WTC11 (cell line): ENCODE results near the gene BTLA. TPM values are rescaled to one million over a fixed set of nuclear protein-coding genes. Genes with fewer than 3 reads are reported as not detected.

Experiments
- ATAC-seq: fragments of 200-7000 bp; cut with Tn5 transposase; 2 replicates; pipeline ENCODE4 v1.10.0; 2021; ENCODE audit warnings: mild to moderate bottlenecking, moderate library complexity
- CTCF ChIA-PET: fragments of 300-600 bp; sonication (Branson Sonifier 250); formaldehyde crosslinking; loops from one replicate; lab custom pipeline; 2021; ENCODE audit warnings: antibody characterized with exemption; lab: Charles Lee
- POLR2A ChIA-PET: fragments of 350-600 bp; sonication (Branson Sonifier 250); formaldehyde crosslinking; loops from one replicate; lab custom pipeline; 2021; ENCODE audit warnings: antibody characterized with exemption; lab: Charles Lee
- DNase-seq: peaks from one replicate; pipeline ENCODE4 v3.0.0; 2021; ENCODE audit warnings: low spot score
- H3K27ac Mint-ChIP-seq: 2 replicates; pipeline ENCODE4 v1.8.0; 2021; ENCODE audit warnings: mixed read lengths
- H3K27me3 Mint-ChIP-seq: 2 replicates; pipeline ENCODE4 v1.8.0; 2021; ENCODE audit warnings: low read depth, mild to moderate bottlenecking, moderate library complexity, mixed read lengths
- H3K36me3 Mint-ChIP-seq: 2 replicates; pipeline ENCODE4 v1.8.0; 2021; ENCODE audit warnings: mixed read lengths
- H3K4me1 Mint-ChIP-seq: 2 replicates; pipeline ENCODE4 v1.8.0; 2022; ENCODE audit warnings: mixed read lengths
- H3K4me3 Mint-ChIP-seq: 2 replicates; pipeline ENCODE4 v1.8.0; 2021; ENCODE audit warnings: mild to moderate bottlenecking, moderate library complexity, mixed read lengths
- H3K9me3 Mint-ChIP-seq: 2 replicates; pipeline ENCODE4 v1.8.0; 2021; ENCODE audit warnings: mixed read lengths
- ATF1 ChIP-seq: sonication (generic); formaldehyde crosslinking; IDR thresholded peaks from 2 replicates; pipeline ENCODE4 v1.8.1; 2023; ENCODE audit warnings: mild to moderate bottlenecking, moderate library complexity, missing genetic modification reagents
- ESRRA ChIP-seq: sonication (generic); formaldehyde crosslinking; IDR thresholded peaks from 2 replicates; pipeline ENCODE4 v1.8.1; 2022; ENCODE audit warnings: mild to moderate bottlenecking, missing genetic modification reagents, borderline replicate concordance
- ETV6 ChIP-seq: sonication (generic); formaldehyde crosslinking; IDR thresholded peaks from 2 replicates; pipeline ENCODE4 v1.8.1; 2022; ENCODE audit warnings: mild to moderate bottlenecking, missing genetic modification reagents
- GABPB1 ChIP-seq: sonication (generic); formaldehyde crosslinking; IDR thresholded peaks from 2 replicates; pipeline ENCODE4 v1.8.1; 2023; ENCODE audit warnings: mild to moderate bottlenecking, missing genetic modification reagents
- JAZF1 ChIP-seq: fragments of 250-450 bp; sonication (Bioruptor Pico); IDR thresholded peaks from 2 replicates; pipeline ENCODE4 v1.9.0; 2021; ENCODE audit warnings: moderate library complexity, mild to moderate bottlenecking, inconsistent platforms
- MXD4 ChIP-seq: fragments of 250-450 bp; sonication (Bioruptor Pico); IDR thresholded peaks from 2 replicates; pipeline ENCODE4 v1.8.0; 2021; ENCODE audit warnings: mild to moderate bottlenecking, moderate library complexity, borderline replicate concordance
- NFATC4 ChIP-seq: fragments of 250-450 bp; sonication (Bioruptor Pico); IDR thresholded peaks from 2 replicates; pipeline ENCODE4 v1.9.0; 2021; ENCODE audit warnings: mild to moderate bottlenecking
- NR2C2 ChIP-seq: sonication (generic); formaldehyde crosslinking; IDR thresholded peaks from 2 replicates; pipeline ENCODE4 v1.8.0; 2022; ENCODE audit warnings: mild to moderate bottlenecking, missing genetic modification reagents
- OVOL2 ChIP-seq: fragments of 250-450 bp; sonication (Bioruptor Pico); IDR thresholded peaks from 2 replicates; pipeline ENCODE4 v1.9.0; 2021; ENCODE audit warnings: mild to moderate bottlenecking, borderline replicate concordance
- RELA ChIP-seq: sonication (generic); formaldehyde crosslinking; IDR thresholded peaks from 2 replicates; pipeline ENCODE4 v1.8.1; 2022; ENCODE audit warnings: missing genetic modification reagents, mild to moderate bottlenecking, borderline replicate concordance
- RORB ChIP-seq: fragments of 250-450 bp; sonication (Bioruptor Pico); IDR thresholded peaks from 2 replicates; pipeline ENCODE4 v1.9.0; 2021; ENCODE audit warnings: mild to moderate bottlenecking
- TCF7 ChIP-seq: sonication (generic); formaldehyde crosslinking; IDR thresholded peaks from 2 replicates; pipeline ENCODE4 v1.8.0; 2022; ENCODE audit warnings: mild to moderate bottlenecking, low read depth, missing genetic modification reagents, moderate library complexity
- ZNF138 ChIP-seq: sonication (generic); formaldehyde crosslinking; conservative IDR thresholded peaks from 2 replicates; pipeline ENCODE4 v1.8.1; 2022; ENCODE audit warnings: mild to moderate bottlenecking, moderate library complexity, missing genetic modification reagents
- ZNF423 ChIP-seq: fragments of 250-450 bp; sonication (Bioruptor Pico); IDR thresholded peaks from 2 replicates; pipeline ENCODE4 v2.1.2; 2022; ENCODE audit warnings: mild to moderate bottlenecking, moderate library complexity
- total RNA-seq: library from RNA; stranded (reverse); gene quantifications from 3 replicates; pipeline ENCODE4 v1.2.3, GENCODE V29; 2021
- TF ChIP-seq, protein P1 (sequence below): sonication (generic); formaldehyde crosslinking; IDR thresholded peaks from 2 replicates; pipeline ENCODE4 v1.8.1; 2022; ENCODE audit warnings: mild to moderate bottlenecking, missing genetic modification reagents, moderate library complexity, borderline replicate concordance
- TF ChIP-seq, protein P2 (sequence below): fragments of 250-450 bp; sonication (Bioruptor Pico); IDR thresholded peaks from 2 replicates; pipeline ENCODE4 v1.9.0; 2021; ENCODE audit warnings: moderate library complexity, mild to moderate bottlenecking, inconsistent platforms, borderline replicate concordance
- TF ChIP-seq, protein P3 (sequence below): fragments of 250-450 bp; sonication (Bioruptor Pico); IDR thresholded peaks from 2 replicates; pipeline ENCODE4 v1.9.0; 2021; ENCODE audit warnings: mild to moderate bottlenecking, borderline replicate concordance
- TF ChIP-seq, protein P4 (sequence below): sonication (generic); formaldehyde crosslinking; conservative IDR thresholded peaks from 2 replicates; pipeline ENCODE4 v1.8.1; 2022; ENCODE audit warnings: mild to moderate bottlenecking, missing genetic modification reagents
- TF ChIP-seq, protein P5 (sequence below): sonication (generic); formaldehyde crosslinking; IDR thresholded peaks from 2 replicates; pipeline ENCODE4 v1.8.1; 2023; ENCODE audit warnings: mild to moderate bottlenecking, moderate library complexity, missing genetic modification reagents
- TF ChIP-seq, protein P6 (sequence below): sonication (generic); formaldehyde crosslinking; IDR thresholded peaks from 2 replicates; pipeline ENCODE4 v1.8.1; 2023; ENCODE audit warnings: mild to moderate bottlenecking, missing genetic modification reagents, moderate library complexity
- TF ChIP-seq, protein P7 (sequence below): sonication (generic); formaldehyde crosslinking; IDR thresholded peaks from 2 replicates; pipeline ENCODE4 v1.8.1; 2022; ENCODE audit warnings: missing genetic modification reagents, borderline replicate concordance

BTLA gene
- total RNA-seq, 1 experiment from 2014 or later, result not detected

DNA sequence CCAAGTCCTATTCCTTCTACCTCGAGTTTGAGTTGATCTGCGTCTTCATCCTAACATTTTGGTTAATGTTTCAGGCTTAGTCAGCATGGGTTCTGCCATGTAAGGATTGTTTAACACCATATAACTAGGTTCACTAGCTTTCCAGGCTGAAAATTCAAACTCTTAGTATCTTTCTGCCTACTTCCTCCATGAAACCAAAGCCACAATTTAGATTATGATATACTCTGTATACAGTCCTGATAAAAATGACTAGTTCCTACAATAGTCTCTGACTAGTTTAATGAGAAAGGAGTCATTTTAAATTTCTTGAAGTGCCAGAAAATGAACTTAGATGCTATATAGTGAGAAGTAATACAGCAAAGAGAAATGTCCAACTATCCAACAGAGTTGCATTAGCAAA lies 6.6 kb upstream of the BTLA start (continued):
- no peak for TF ChIP-seq ESRRA (CRISPR knock-in tag)
- TF ChIP-seq MXD4 (CRISPR knock-in tag), result no peak
- TF ChIP-seq, protein P1, sequence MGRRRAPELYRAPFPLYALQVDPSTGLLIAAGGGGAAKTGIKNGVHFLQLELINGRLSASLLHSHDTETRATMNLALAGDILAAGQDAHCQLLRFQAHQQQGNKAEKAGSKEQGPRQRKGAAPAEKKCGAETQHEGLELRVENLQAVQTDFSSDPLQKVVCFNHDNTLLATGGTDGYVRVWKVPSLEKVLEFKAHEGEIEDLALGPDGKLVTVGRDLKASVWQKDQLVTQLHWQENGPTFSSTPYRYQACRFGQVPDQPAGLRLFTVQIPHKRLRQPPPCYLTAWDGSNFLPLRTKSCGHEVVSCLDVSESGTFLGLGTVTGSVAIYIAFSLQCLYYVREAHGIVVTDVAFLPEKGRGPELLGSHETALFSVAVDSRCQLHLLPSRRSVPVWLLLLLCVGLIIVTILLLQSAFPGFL, result no peak

DNA sequence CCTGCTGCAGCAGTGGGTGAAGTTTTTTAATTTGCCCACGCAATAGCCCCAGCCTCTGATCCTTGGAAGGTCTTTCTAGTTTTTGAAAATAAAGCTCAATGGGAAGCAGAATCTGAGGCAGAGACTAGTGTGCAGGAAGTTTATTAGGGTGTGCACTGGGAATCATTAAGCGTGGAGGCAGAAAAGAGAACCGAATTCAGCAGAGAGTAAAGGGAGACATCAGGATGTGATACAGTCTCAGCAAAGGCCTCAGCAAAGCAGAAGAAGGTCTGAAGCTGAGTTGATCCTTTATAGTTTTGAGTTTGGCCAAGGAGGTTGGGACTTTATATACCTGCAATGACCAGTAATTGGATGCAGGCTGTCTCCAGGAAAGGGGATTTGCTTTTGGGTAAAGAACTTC lies 4.9 kb upstream of the BTLA start:
- Mint-ChIP-seq H3K4me3 (no peak overlapping the region), H3K27ac (no peak overlapping the region), H3K4me1 (peaks cover 4% of the 10 kb centered on the region), H3K27me3 (peaks cover 4% of the 10 kb centered on the region), H3K9me3 (peaks cover 17% of the 10 kb centered on the region), H3K36me3 (peaks cover 5% of the 10 kb centered on the region)
- ChIA-PET POLR2A (interaction anchor here (0.5 kb wide), 1 partner anchor 451 kb away, joined by 3 read pairs; no protein-coding TSS in a partner anchor), CTCF (interaction anchor here (1.1 kb wide), 1 partner anchor 176 kb away, joined by 3 read pairs; no protein-coding TSS in a partner anchor)
- DNase-seq (no peak), ATAC-seq (no peak)
- TF ChIP-seq, protein P2, sequence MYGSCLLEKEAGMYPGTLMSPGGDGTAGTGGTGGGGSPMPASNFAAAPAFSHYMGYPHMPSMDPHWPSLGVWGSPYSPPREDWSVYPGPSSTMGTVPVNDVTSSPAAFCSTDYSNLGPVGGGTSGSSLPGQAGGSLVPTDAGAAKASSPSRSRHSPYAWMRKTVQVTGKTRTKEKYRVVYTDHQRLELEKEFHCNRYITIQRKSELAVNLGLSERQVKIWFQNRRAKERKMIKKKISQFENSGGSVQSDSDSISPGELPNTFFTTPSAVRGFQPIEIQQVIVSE (CRISPR knock-in tag), result no peak
- TF ChIP-seq ETV6 (no peak), RELA (CRISPR knock-in tag) (no peak), ZNF138 (CRISPR knock-in tag) (no peak), JAZF1 (CRISPR knock-in tag) (no peak), OVOL2 (CRISPR knock-in tag) (no peak), TCF7 (no peak), RORB (CRISPR knock-in tag) (no peak), ATF1 (CRISPR knock-in tag) (no peak), NR2C2 (CRISPR knock-in tag) (no peak), GABPB1 (CRISPR knock-in tag) (no peak), ZNF423 (CRISPR knock-in tag) (no peak), NFATC4 (no peak)
- TF ChIP-seq, protein P3, sequence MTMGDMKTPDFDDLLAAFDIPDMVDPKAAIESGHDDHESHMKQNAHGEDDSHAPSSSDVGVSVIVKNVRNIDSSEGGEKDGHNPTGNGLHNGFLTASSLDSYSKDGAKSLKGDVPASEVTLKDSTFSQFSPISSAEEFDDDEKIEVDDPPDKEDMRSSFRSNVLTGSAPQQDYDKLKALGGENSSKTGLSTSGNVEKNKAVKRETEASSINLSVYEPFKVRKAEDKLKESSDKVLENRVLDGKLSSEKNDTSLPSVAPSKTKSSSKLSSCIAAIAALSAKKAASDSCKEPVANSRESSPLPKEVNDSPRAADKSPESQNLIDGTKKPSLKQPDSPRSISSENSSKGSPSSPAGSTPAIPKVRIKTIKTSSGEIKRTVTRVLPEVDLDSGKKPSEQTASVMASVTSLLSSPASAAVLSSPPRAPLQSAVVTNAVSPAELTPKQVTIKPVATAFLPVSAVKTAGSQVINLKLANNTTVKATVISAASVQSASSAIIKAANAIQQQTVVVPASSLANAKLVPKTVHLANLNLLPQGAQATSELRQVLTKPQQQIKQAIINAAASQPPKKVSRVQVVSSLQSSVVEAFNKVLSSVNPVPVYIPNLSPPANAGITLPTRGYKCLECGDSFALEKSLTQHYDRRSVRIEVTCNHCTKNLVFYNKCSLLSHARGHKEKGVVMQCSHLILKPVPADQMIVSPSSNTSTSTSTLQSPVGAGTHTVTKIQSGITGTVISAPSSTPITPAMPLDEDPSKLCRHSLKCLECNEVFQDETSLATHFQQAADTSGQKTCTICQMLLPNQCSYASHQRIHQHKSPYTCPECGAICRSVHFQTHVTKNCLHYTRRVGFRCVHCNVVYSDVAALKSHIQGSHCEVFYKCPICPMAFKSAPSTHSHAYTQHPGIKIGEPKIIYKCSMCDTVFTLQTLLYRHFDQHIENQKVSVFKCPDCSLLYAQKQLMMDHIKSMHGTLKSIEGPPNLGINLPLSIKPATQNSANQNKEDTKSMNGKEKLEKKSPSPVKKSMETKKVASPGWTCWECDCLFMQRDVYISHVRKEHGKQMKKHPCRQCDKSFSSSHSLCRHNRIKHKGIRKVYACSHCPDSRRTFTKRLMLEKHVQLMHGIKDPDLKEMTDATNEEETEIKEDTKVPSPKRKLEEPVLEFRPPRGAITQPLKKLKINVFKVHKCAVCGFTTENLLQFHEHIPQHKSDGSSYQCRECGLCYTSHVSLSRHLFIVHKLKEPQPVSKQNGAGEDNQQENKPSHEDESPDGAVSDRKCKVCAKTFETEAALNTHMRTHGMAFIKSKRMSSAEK (CRISPR knock-in tag), result no peak
- TF ChIP-seq, protein P4, sequence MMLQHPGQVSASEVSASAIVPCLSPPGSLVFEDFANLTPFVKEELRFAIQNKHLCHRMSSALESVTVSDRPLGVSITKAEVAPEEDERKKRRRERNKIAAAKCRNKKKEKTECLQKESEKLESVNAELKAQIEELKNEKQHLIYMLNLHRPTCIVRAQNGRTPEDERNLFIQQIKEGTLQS (CRISPR knock-in tag), result no peak
- TF ChIP-seq, protein P5, sequence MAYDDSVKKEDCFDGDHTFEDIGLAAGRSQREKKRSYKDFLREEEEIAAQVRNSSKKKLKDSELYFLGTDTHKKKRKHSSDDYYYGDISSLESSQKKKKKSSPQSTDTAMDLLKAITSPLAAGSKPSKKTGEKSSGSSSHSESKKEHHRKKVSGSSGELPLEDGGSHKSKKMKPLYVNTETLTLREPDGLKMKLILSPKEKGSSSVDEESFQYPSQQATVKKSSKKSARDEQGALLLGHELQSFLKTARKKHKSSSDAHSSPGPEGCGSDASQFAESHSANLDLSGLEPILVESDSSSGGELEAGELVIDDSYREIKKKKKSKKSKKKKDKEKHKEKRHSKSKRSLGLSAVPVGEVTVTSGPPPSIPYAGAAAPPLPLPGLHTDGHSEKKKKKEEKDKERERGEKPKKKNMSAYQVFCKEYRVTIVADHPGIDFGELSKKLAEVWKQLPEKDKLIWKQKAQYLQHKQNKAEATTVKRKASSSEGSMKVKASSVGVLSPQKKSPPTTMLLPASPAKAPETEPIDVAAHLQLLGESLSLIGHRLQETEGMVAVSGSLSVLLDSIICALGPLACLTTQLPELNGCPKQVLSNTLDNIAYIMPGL (CRISPR knock-in tag), result no peak
- TF ChIP-seq, protein P6, sequence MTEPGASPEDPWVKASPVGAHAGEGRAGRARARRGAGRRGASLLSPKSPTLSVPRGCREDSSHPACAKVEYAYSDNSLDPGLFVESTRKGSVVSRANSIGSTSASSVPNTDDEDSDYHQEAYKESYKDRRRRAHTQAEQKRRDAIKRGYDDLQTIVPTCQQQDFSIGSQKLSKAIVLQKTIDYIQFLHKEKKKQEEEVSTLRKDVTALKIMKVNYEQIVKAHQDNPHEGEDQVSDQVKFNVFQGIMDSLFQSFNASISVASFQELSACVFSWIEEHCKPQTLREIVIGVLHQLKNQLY (CRISPR knock-in tag), result no peak
- TF ChIP-seq, protein P7, sequence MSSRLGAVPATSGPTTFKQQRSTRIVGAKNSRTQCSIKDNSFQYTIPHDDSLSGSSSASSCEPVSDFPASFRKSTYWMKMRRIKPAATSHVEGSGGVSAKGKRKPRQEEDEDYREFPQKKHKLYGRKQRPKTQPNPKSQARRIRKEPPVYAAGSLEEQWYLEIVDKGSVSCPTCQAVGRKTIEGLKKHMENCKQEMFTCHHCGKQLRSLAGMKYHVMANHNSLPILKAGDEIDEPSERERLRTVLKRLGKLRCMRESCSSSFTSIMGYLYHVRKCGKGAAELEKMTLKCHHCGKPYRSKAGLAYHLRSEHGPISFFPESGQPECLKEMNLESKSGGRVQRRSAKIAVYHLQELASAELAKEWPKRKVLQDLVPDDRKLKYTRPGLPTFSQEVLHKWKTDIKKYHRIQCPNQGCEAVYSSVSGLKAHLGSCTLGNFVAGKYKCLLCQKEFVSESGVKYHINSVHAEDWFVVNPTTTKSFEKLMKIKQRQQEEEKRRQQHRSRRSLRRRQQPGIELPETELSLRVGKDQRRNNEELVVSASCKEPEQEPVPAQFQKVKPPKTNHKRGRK (CRISPR knock-in tag), result no peak
